GM12878 (cell line): ENCODE measurements around the gene TIMM29. TPM values are rescaled to one million over a fixed set of nuclear protein-coding genes. Genes with fewer than 3 reads are reported as not detected.

Source experiments
- ATAC-seq: fragments of 200-7000 bp; cut with Tn5 transposase; 3 replicates; pipeline ENCODE4 v1.9.1; 2020; ENCODE audit warnings: mild to moderate bottlenecking, moderate library complexity
- BruUV-seq: library from RNA; stranded (reverse); fragments of 400-500 nt; replicated peaks from 2 replicates; lab custom pipeline; 2021; lab: Mats Ljungman, UMichigan
- CTCF ChIA-PET: fragments of 300-600 bp; sonication (Branson Sonifier 250); formaldehyde crosslinking; extraction: SDS; loops from one replicate; lab custom pipeline; 2021; ENCODE audit warnings: inconsistent platforms; lab: Yijun Ruan, JAX
- POLR2A ChIA-PET: fragments of 350-600 bp; formaldehyde crosslinking; extraction: SDS; loops from one replicate; lab custom pipeline; 2021; ENCODE audit warnings: inconsistent platforms; lab: Charles Lee
- RAD21 ChIA-PET: fragments of 300-600 bp; sonication (Branson Sonifier 250); formaldehyde crosslinking; loops from one replicate; lab custom pipeline; 2023; ENCODE audit warnings: antibody characterized with exemption; ENCODE audit not compliant: unreplicated experiment; lab: Charles Lee
- SMC1A ChIA-PET: fragments of 300-600 bp; sonication (Branson Sonifier 250); formaldehyde crosslinking; loops from one replicate; lab custom pipeline; 2023; ENCODE audit not compliant: unreplicated experiment, uncharacterized antibody; lab: Charles Lee
- DNase-seq: peaks from one replicate; pipeline ENCODE4 v3.0.0-alpha.2; 2011; ENCODE audit warnings: low read depth, low spot score
- FAIRE-seq: peaks from 3 replicates; lab custom pipeline; 2011; peaks lifted over from hg19 to GRCh38; lab: Jason Lieb, UNC
- H2AFZ ChIP-seq: 2 replicates; pipeline ENCODE4 v1.6.0; 2011; ENCODE audit warnings: low read depth, low read length, control low read depth; ENCODE audit not compliant: control insufficient read depth
- H3K27ac ChIP-seq: 2 replicates; pipeline ENCODE4 v1.5.1; 2011; ENCODE audit warnings: control low read depth; ENCODE audit not compliant: control insufficient read depth, insufficient read depth
- H3K27me3 ChIP-seq, 2 experiments: replicated peaks in 1 of 2; 2 replicates each; pipeline versions ENCODE4 v1.6.0 to v1.6.1; 2011; ENCODE audit warnings: low read length in 1 of 2; ENCODE audit not compliant: control insufficient read depth in 2 of 2, insufficient read depth in 2 of 2
- H3K36me3 ChIP-seq, 2 experiments: 2 replicates each; pipeline ENCODE4 v1.5.1; 2011; ENCODE audit warnings: low read length in 1 of 2; ENCODE audit not compliant: control insufficient read depth in 2 of 2, insufficient read depth in 2 of 2
- H3K4me1 ChIP-seq: 2 replicates; pipeline ENCODE4 v1.6.1; 2011; ENCODE audit warnings: mild to moderate bottlenecking, low read length, moderate library complexity, mixed read lengths; ENCODE audit not compliant: control insufficient read depth, insufficient read depth
- H3K4me2 ChIP-seq: 2 replicates; pipeline ENCODE4 v1.6.0; 2011; ENCODE audit warnings: control low read depth; ENCODE audit not compliant: control insufficient read depth, insufficient read depth
- H3K4me3 ChIP-seq: fragments of 200-600 bp; sonication (generic); 2 replicates; pipeline ENCODE4 v1.5.1; 2016
- H3K79me2 ChIP-seq: 2 replicates; pipeline ENCODE4 v1.6.0; 2011; ENCODE audit warnings: low read length; ENCODE audit not compliant: control insufficient read depth, insufficient read depth
- H3K9ac ChIP-seq: 2 replicates; pipeline ENCODE4 v1.8.0; 2011; ENCODE audit warnings: low read length, control low read depth, mixed read lengths; ENCODE audit not compliant: control insufficient read depth, insufficient read depth
- H3K9me3 ChIP-seq: replicated peaks from 3 replicates; pipeline ENCODE4 v1.5.1; 2011; ENCODE audit warnings: mild to moderate bottlenecking, low read length; ENCODE audit not compliant: control insufficient read depth, insufficient read depth
- H4K20me1 ChIP-seq: 2 replicates; pipeline ENCODE4 v1.6.0; 2011; ENCODE audit not compliant: control insufficient read depth, insufficient read depth
- ASH2L ChIP-seq: fragments of 300-600, 200-600 bp; sonication (generic); IDR thresholded peaks from 2 replicates; pipeline ENCODE4 v1.6.1; 2017; ENCODE audit warnings: low read depth, mild to moderate bottlenecking, borderline replicate concordance
- BRCA1 ChIP-seq: IDR thresholded peaks from 2 replicates; pipeline ENCODE4 v1.6.1; 2011; ENCODE audit warnings: low read depth, low read length, improper control_type of control experiment
- CBFB ChIP-seq: IDR thresholded peaks from 2 replicates; pipeline ENCODE4 v1.6.1; 2016; ENCODE audit warnings: antibody characterized with exemption, low read depth
- KAT2A ChIP-seq: conservative IDR thresholded peaks from 2 replicates; pipeline ENCODE4 v1.6.1; 2011; ENCODE audit warnings: low read depth, low read length; ENCODE audit not compliant: control insufficient read depth
- NFIC ChIP-seq: IDR thresholded peaks from 2 replicates; pipeline ENCODE4 v1.6.1; 2012; ENCODE audit warnings: low read depth, mild to moderate bottlenecking, inconsistent platforms, low read length, moderate library complexity
- NFXL1 ChIP-seq: fragments of 450-650 bp; IDR thresholded peaks from 2 replicates; pipeline ENCODE4 v1.6.1; 2017; ENCODE audit warnings: antibody characterized with exemption, mild to moderate bottlenecking, borderline replicate concordance
- POLR2AphosphoS2 ChIP-seq: IDR thresholded peaks from 2 replicates; pipeline ENCODE4 v1.6.1; 2011; ENCODE audit warnings: low read depth, mild to moderate bottlenecking, low read length, improper control_type of control experiment, moderate library complexity
- WGBS: methylation state at CpG from one replicate; pipeline ENCODE4 v1.1.6; 2016; ENCODE audit warnings: low lambda C conversion rate; ENCODE audit not compliant: insufficient replicate concordance, insufficient coverage; ENCODE audit errors: missing lambda C conversion rate; 5-methylcytosine and 5-hydroxymethylcytosine counted together
- in situ Hi-C: fragments of 300-500 bp; cut with MboI; formaldehyde crosslinking; loops from 9 replicates; pipeline ENCODE4 v1.14.3; 2018; ENCODE audit warnings: mixed read lengths
- intact Hi-C: fragments of 100-400 bp; cut with micrococcal nuclease; formaldehyde crosslinking; loops from one replicate; pipeline ENCODE4 v1.14.2; 2022; ENCODE audit not compliant: unreplicated experiment
- polyA plus RNA-seq, 11 experiments: library from polyadenylated mRNA; depleted of rRNA in 4 of 11; unstranded in 6 of 11; stranded (reverse) in 5 of 11; fragments of >200 nt; fragmentation: Nextera tagmentation in 4 of 11; fragmentation: Illumina TruSeq in 1 of 11; extraction: Ambion mirVana in 4 of 11; extraction: Trizol in 1 of 11; gene quantifications; 1 replicate in 1 of 11; 2 replicates in 10 of 11; pipeline versions ENCODE4 v1.2.1 to v1.2.3, GENCODE V29; 2011 to 2016; ENCODE audit warnings: inconsistent platforms in 2 of 11, missing spikeins in 2 of 11, low read depth in 1 of 11
- total RNA-seq, 4 experiments: library from RNA; depleted of rRNA in 3 of 4; stranded (reverse); fragments of >200 nt in 3 of 4; fragmentation: Illumina TruSeq in 1 of 4; extraction: Trizol in 1 of 4; gene quantifications; 2 replicates each; pipeline versions ENCODE4 v1.2.1 to v1.2.3, GENCODE V29; 2013 to 2021
- TF ChIP-seq, protein P1 (sequence below): fragments of 450-650 bp; IDR thresholded peaks from 2 replicates; pipeline ENCODE4 v1.6.1; 2016; ENCODE audit warnings: mild to moderate bottlenecking
- TF ChIP-seq, protein P2 (sequence below): fragments of 450-650 bp; conservative IDR thresholded peaks from 2 replicates; pipeline ENCODE4 v1.6.1; 2017; ENCODE audit warnings: mild to moderate bottlenecking, moderate library complexity
- TF ChIP-seq, protein P3 (sequence below): IDR thresholded peaks from 2 replicates; pipeline ENCODE4 v1.6.1; 2012; ENCODE audit warnings: mild to moderate bottlenecking, low read depth, low read length
- TF ChIP-seq, protein P4 (sequence below): IDR thresholded peaks from 2 replicates; pipeline ENCODE4 v1.6.1; 2012; ENCODE audit warnings: low read depth, low read length, improper control_type of control experiment

Gene TIMM29
- total and polyA plus RNA-seq, 10 of the 15 experiments (the other 5 are each of a cell fraction or from before 2014, with no cell fraction given) = 2.4 to 27.9 (median 13.5) TPM

DNA sequence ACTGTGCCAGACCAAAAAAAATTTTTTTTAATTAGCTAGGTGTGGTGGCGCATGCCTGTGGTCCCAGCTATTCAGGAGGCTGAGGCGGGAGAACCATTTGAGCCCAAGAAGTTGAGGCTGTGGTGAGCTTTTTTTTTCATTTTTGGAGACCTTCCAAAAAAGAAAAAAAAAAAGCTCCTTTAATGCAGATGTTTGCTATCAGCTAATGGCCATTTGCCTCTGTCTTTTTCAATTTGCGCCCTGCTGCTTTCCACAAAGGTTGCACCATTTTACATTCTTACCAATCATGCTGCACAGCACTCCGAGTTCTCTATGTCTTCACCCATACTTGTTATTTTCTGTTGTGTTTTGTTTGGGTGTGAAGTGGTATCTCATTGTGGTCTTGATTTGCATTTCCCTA, 16.7 kb downstream of the TIMM29 start:
- DNase-seq (no peak), FAIRE-seq (no peak), ATAC-seq (no peak)
- Histone ChIP-seq H3K9me3 (no peaks in the 10 kb centered on the region), H3K4me1 (no peaks in the 10 kb centered on the region), H3K36me3 (no peaks in the 10 kb centered on the region), H3K9ac (no peak overlapping the region), H3K27ac (no peak overlapping the region), H3K79me2 (no peaks in the 10 kb centered on the region), H3K27me3 (no peaks in the 10 kb centered on the region)
- in situ Hi-C loops = no loop called here
- CTCF ChIA-PET = interaction anchor here (0.7 to 4.8 kb wide), 8 partner anchors 9 to 121 kb away, joined by 3 to 37 read pairs (median 4); no protein-coding TSS in a partner anchor
- TF ChIP-seq CBFB = no peak
- TF ChIP-seq NFIC = no peak
- no peak for TF ChIP-seq NFXL1
- no peak for TF ChIP-seq BRCA1
- TF ChIP-seq, protein P1, sequence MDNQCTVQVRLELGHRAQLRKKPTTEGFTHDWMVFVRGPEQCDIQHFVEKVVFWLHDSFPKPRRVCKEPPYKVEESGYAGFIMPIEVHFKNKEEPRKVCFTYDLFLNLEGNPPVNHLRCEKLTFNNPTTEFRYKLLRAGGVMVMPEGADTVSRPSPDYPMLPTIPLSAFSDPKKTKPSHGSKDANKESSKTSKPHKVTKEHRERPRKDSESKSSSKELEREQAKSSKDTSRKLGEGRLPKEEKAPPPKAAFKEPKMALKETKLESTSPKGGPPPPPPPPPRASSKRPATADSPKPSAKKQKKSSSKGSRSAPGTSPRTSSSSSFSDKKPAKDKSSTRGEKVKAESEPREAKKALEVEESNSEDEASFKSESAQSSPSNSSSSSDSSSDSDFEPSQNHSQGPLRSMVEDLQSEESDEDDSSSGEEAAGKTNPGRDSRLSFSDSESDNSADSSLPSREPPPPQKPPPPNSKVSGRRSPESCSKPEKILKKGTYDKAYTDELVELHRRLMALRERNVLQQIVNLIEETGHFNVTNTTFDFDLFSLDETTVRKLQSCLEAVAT = no peak
- TF ChIP-seq POLR2AphosphoS2 = no peak
- no peak for TF ChIP-seq ASH2L
- TF ChIP-seq, protein P2, sequence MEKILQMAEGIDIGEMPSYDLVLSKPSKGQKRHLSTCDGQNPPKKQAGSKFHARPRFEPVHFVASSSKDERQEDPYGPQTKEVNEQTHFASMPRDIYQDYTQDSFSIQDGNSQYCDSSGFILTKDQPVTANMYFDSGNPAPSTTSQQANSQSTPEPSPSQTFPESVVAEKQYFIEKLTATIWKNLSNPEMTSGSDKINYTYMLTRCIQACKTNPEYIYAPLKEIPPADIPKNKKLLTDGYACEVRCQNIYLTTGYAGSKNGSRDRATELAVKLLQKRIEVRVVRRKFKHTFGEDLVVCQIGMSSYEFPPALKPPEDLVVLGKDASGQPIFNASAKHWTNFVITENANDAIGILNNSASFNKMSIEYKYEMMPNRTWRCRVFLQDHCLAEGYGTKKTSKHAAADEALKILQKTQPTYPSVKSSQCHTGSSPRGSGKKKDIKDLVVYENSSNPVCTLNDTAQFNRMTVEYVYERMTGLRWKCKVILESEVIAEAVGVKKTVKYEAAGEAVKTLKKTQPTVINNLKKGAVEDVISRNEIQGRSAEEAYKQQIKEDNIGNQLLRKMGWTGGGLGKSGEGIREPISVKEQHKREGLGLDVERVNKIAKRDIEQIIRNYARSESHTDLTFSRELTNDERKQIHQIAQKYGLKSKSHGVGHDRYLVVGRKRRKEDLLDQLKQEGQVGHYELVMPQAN = no peak
- TF ChIP-seq KAT2A = no peak
- TF ChIP-seq, protein P3, sequence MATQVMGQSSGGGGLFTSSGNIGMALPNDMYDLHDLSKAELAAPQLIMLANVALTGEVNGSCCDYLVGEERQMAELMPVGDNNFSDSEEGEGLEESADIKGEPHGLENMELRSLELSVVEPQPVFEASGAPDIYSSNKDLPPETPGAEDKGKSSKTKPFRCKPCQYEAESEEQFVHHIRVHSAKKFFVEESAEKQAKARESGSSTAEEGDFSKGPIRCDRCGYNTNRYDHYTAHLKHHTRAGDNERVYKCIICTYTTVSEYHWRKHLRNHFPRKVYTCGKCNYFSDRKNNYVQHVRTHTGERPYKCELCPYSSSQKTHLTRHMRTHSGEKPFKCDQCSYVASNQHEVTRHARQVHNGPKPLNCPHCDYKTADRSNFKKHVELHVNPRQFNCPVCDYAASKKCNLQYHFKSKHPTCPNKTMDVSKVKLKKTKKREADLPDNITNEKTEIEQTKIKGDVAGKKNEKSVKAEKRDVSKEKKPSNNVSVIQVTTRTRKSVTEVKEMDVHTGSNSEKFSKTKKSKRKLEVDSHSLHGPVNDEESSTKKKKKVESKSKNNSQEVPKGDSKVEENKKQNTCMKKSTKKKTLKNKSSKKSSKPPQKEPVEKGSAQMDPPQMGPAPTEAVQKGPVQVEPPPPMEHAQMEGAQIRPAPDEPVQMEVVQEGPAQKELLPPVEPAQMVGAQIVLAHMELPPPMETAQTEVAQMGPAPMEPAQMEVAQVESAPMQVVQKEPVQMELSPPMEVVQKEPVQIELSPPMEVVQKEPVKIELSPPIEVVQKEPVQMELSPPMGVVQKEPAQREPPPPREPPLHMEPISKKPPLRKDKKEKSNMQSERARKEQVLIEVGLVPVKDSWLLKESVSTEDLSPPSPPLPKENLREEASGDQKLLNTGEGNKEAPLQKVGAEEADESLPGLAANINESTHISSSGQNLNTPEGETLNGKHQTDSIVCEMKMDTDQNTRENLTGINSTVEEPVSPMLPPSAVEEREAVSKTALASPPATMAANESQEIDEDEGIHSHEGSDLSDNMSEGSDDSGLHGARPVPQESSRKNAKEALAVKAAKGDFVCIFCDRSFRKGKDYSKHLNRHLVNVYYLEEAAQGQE = no peak
- TF ChIP-seq, protein P4, sequence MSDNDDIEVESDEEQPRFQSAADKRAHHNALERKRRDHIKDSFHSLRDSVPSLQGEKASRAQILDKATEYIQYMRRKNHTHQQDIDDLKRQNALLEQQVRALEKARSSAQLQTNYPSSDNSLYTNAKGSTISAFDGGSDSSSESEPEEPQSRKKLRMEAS = no peak
- TF ChIP-seq, all 136 proteins: peak for 0
- ChIA-PET POLR2A (interaction anchor here (0.6 to 2.3 kb wide), 9 partner anchors 9 to 260 kb away, joined by 3 to 13 read pairs (median 3); no protein-coding TSS in a partner anchor), RAD21 (interaction anchor here (0.8 to 2.3 kb wide), 10 partner anchors 9 to 91 kb away, joined by 3 to 8 read pairs (median 4); no protein-coding TSS in a partner anchor), SMC1A (interaction anchor here (1.0 to 2.1 kb wide), 6 partner anchors 9 to 144 kb away, joined by 3 to 13 read pairs (median 6); partner anchors contain the start of gene LDLR)
- whole genome bisulfite sequencing = 80% methylated on average over 4 of the region's 4 CpGs
- Histone ChIP-seq H4K20me1 (no peaks in the 10 kb centered on the region), H2AFZ (peak overlapping the region; percentile 12; the same call in 1 of the 2 replicates), H3K4me3 (no peak overlapping the region), H3K4me2 (no peak overlapping the region)
- BruUV-seq = no TSS peak
- intact Hi-C loops = loop anchor here (10.0 kb wide), 1 partner anchor 60 kb away; no protein-coding TSS in a partner anchor
